NCI-H2029 treated with DMSO at 0.1 percent for 48 hours (cell line): Measurements from ENCODE around the gene IL16.

Experiments
- DNase-seq: peaks from one replicate; lab custom pipeline; 2025; lab: John Stamatoyannopoulos, UW

Gene IL16

DNA sequence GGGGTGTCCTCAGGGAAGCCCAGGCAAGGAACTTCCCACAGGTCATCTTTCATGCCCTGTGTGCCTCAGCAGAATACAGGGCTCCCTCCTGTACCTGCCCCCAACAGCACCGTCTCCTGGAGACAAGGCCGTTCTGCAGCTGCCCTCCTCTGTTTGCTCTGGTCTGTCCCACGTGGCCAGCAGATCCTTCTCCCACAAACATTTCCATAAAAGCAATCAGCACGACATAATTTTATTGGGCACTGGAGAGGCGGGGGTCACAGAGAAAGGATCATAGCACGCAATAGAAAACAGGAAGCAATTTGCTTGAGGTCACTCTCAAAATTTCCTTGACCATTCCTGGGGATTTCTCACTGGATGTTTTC is 97.8 kb downstream of the IL16 start:
- DNase-seq: no peak

DNA sequence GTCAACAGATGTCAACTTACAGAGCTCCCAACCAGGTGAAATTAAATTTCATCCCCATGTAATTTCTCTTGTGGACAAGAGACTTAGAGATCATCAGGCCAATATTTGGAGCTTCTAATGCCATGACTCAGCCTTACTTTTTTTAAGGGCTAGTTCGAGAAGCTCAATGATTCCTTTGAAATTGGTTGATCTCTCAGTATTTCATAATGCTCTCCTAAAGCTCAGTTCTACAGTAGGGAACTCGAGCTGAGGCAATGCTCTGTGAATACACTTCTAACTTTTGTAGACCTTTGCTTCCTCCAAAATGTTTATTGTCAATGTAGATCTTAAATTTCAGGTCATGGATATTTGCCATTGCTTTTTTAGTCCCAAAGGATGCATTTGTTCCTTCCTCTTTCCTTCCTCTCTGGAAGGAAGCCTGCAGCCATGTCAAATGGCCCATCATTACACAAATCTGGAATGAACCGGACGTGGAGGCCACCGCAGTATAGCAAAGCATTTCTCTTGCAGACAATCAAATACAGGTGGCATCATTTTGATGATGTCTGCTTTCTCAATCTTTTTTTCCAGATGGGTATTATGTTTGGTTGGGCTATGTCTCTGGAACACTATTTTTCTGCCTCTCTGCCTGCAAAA is 98.9 kb downstream of the IL16 start:
- DNase-seq: no peak

DNA sequence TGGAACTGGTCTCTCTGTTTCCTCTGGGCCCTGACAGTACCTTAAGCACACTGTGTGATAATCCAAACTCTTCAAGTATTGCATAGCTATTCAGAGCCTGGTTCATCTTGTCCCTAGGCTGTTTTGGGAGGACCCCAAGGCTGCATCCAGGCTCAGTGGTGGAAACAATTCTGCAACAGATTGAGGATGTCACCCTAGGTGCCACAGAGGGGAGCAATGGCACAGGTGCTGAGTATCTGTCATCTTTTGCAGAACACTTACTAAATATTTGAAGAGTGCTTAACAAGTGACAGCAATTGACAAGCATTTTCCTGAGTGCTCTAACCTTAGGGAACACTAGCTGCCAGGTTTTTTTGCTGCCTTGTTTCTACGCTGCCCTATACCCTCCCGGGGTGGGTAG is 99.5 kb downstream of the IL16 start:
- no peak for DNase-seq

DNA sequence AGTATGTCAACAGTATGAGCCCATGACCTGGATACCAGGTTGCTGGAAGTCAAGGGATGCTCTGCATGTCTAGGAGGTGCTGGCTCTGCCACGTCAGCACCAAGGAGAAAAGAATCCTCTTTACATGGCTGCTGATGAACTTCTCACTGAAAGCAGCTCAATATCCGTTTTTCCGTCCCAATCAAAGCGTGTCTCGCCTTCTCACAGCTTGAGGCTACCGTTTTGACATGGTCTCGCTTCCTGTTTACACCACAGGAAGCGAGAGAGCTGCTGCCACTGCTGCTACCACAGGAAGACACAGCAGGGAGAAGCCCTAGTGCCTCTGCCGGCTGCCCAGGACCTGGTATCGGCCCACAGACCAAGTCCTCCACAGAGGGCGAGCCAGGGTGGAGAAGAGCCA is 100.0 kb downstream of the IL16 start:
- DNase-seq: no peak

DNA sequence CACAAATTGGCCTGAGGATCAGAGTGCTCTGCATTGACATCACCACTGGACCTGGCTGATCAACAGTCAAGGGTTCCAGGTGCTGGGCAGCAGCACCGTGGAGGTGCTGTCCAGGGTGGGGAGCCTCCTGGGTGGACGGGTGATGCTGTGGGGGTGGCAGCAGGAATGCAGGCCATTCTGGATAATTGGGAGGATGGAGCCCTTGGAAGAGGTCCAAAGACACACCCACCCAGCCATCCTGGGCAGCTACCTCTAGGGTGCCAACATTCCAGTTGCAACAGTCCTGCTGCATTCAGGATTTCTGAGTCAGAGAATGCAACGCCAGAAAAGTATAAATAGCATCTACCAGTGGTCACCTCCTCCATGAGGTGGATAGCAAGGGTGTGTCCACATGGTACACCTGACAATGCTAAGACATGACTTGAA is 100.5 kb downstream of the IL16 start:
- no peak for DNase-seq

DNA sequence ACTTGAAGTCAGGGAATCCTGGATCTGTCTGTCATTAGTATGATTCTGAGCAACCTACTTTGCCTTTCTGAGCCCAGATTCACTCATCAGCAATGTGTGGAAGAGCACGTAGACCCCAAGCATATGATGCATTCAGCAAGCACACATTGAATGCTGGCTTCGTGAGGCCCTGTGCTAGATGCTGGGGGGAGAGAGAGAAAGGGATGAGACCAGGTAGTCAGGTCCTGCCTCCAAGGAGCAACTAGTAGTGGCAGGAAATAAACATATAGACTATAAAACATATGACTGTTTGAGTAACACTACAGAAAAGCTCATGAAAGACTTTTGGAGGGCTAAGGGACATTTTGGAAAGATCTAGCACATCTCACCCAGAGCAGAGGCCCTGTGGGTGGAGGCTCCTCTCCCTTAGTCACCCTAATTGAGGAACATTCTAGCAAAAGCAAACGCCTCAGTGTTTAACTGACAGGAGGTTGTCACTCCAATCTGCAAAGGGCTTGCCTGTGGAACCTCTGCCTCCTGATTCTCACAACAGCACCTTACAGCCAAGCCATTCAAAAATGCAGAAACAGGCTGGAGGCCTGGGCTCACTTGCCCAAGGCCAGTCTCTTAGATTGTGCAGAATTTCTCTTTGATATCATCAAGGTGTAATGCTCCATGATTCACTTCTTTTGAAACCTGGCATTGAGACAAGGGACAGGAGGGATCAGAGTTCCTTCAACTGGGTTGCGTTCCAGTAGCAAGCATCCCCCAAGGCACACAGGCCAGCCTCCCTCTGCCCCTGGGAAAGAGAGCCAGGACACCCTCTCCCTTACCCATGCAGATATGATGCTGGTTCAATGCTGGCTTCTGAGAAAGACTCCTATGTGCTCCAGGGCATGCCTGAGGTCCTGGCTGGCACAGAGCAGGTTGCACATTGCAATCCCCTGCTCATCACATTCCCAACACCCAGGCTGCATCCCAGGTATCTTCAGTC is 101.2 kb downstream of the IL16 start:
- no peak for DNase-seq

DNA sequence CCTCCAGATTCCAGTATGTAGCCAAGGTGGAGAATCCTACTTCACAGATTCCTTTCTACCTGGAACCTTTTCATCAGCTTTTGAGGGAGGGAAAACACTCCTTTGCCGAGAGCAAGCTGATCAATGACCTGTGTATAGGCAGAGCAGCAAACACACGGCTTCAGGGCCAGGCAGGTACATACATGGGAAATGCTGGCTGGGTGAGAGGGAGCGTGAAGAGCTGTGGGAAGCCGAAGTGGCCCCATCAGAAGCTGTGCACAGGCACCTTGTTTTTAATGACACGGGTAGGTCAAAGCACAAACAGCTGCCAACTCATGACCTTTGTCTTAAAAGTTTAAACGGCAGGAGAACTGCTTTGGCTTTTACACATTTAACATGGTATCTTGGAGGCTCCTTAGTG is 101.9 kb downstream of the IL16 start:
- no peak for DNase-seq

DNA sequence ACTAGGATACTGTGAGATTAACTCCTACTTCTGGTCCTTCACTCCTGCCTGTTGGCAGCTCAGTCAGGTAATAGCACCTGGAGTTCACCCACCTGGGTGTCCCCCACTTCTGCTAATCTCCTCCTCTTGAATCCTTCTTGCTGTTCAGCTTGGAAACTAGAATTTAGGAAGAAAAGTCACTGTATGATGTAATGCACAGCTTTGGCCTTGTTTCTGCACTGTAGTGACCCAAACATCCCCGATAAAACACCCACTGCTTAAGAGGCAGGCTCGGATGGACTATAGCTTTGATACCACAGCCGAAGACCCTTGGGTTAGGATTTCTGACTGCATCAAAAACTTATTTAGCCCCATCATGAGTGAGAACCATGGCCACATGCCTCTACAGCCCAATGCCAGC is 102.5 kb downstream of the IL16 start:
- DNase-seq: no peak

DNA sequence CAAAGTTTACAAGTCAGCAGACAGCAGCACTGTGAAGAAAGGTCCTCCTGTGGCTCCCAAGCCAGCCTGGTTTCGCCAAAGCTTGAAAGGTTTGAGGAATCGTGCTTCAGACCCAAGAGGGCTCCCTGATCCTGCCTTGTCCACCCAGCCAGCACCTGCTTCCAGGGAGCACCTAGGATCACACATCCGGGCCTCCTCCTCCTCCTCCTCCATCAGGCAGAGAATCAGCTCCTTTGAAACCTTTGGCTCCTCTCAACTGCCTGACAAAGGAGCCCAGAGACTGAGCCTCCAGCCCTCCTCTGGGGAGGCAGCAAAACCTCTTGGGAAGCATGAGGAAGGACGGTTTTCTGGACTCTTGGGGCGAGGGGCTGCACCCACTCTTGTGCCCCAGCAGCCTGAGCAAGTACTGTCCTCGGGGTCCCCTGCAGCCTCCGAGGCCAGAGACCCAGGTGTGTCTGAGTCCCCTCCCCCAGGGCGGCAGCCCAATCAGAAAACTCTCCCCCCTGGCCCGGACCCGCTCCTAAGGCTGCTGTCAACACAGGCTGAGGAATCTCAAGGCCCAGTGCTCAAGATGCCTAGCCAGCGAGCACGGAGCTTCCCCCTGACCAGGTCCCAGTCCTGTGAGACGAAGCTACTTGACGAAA is 103.1 kb downstream of the IL16 start:
- no peak for DNase-seq

DNA sequence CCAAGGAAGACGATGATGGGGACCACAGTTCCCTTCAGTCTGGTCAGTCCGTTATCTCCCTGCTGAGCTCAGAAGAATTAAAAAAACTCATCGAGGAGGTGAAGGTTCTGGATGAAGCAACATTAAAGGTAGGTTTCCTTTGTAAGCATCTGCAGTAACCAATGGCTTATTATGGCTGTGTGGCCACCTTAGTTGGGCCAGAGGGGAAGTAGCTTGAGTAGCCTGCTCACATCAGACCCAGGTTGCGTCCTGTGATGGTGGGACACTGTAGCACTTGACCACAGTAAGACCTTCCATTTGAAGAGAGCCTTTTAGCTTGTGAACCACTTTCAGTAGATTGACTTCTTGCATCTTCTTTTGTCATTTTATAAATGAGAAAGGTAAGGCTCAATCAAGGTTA is 104.7 kb downstream of the IL16 start:
- no peak for DNase-seq

DNA sequence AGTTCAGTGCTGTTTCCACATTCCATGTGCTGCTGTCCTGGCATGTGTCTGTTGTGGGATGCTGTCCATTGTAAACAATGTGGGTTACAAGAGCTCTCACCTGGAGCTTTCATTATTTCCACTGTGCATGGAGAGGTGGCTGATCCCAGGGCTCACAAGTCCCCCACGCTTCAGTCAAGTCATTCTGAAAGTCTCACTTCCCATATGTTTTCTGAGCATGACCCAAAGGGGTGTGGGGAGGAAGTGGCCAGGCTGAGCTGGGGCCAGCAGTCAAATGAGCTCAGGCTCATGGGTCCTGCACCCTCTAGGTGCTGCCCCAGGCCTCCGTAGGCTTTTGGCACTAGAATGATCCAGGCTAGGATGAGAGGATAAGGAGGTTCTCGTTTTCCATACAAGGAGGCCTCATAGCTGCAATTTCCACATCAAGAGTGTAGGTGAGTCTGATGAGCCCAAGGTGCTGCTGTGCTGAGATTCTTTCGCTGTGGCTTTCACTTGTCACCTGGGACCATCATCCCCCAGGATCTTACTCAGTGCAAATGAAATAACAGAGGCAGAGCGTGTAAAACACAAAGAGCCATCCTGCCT is 105.2 kb downstream of the IL16 start:
- DNase-seq: no peak

DNA sequence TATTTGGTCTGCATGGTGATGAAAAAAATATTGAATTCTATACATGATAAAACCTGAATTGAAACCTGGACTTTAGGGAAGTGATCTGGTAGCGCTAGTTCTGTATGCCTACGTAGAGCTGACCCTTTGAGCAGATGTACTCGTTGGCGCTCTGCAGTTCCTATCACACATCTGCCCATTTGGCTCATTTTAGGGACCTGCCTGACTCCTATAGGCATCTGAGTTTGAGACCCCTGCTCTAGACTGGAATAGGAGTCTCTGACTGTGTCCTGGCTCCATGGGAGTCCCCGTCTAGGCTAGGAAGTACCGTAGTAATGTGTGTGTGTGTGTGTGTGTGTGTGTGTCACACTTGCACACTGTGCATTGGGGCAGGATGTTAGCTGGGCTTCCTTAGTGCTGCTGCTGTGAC is 106.0 kb downstream of the IL16 start:
- DNase-seq: no peak

DNA sequence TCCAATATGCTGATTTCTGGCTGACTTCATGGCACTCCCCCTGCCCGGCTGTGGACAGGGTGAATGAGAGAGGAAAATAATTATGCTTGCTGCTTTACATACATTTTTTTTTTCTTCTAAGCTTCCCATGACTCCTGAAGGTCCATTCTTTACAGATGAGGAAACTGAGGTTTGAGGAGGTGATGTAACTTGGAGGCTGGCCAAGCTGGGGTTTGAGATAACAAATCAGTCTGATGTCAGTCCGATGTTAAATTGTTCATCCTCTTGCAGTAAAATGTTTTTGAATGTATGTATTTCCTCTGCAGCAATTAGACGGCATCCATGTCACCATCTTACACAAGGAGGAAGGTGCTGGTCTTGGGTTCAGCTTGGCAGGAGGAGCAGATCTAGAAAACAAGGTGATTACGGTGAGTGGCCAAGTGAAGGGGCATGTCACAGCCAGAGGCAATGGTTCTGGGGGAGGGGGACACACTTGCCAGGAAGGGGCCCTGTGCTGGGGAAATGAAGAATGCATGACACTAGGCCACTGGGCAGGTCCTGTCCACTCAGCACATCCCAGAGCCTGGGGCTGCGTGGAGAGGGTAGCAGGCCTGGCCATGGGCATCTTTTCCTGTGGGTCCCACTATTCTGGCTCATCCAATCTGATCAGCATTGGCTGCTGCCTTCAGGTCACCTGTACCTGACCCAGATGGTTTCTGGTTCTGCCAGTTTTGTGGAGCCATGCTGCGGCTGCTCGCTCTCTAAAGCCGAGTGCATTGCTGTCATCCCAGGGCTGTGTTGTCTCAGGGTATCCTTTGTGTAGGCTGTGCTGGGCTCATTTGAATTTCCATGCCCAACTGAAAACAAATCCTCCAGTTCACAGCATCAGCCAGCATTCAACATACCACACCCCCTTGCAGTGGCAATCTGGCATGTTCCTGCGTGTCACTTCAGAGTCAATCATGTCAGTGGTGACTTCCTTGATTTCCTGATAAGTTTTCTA is 106.9 kb downstream of the IL16 start:
- no peak for DNase-seq

DNA sequence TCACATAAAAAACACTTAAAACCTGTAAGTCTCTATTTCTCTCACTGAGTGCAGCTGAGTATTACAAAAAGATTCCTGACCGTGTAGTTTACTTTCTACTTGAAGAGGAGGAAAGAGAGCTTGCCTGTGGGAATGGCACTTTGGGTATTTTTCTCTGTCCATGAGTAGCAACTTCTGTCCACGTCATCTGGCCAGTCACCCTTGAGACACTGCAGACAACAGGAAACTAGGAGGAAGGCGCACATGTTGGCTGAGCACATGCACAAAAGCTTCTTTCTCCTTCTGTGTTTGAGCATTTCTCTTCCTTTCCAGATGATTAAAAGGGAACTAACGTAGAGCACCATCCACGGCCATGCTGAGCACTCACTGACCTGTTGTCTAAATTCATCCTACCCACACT is 107.5 kb downstream of the IL16 start:
- no peak for DNase-seq

DNA sequence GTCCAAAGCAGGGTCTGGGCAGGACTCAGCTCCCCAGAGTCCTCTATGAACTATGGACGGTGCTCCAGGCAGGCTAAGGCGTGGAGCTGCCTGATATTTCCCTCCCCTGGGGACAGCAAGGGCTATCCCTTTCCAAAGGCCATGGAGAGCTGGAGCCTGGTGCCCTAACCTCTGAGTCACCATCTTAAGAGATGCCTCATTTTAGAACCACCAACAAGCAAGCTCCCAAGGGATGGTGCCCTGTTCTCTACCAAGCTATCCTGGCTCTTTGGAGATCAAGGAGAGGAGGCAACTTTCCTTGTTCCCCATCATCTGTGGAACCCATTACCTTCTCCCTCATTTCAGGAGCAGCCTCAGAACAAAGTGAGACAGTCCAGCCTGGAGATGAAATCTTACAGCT is 111.6 kb downstream of the IL16 start:
- no peak for DNase-seq

DNA sequence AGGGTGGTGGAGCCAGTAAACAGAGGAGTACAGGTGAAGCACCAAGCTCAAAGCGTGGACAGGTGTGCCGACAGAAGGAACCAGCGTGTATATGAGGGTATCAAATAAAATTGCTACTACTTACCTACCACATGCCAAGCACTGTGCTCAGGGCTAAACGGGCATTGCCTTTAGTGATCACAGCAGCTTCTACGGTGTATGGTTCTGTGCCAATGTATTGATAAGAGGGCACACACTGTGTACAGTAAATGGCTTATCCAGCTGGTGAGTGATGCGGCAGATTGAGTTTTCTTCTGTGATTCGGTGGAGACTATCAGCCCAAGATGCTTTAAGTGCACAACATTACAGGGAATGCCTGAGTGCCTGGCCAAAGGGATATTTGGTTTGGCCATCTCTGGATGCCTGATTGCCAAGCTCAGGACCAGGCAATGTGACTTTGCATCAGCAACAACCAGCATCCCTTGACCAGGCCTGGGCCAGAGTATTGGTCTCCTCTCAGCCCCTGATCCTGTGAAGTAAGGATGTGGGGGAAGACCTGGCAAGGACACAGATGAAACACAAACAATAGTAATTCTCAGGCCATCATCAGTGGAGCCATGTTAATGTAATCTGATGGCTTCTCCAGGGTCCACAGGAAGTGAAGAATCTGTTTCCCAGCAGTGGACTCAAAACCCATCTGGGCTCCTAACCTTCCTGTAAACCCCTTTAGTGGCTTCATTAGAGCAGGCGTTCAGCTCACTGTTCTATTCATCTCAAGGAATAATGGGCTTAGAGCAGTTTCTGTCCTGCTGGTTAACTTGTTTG is 113.2 kb downstream of the IL16 start:
- no peak for DNase-seq

DNA sequence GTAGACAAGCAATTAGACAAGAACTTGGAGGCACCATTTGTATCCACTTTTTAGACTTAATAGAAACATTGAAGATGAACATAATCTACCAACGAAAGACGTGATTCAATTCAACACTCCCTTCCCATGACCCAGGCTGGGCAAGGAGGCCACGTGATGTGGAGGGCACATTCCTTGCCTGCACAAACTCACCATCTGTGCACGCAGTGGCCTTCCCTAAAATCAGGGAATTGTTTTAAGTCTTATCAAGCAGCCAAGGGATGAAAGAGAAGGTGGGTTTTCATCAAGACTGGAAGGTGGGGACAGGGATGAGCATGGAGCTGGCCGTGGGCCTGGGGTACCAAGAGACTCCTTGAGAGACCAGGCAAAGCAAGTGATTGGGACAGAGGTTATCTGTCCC is 113.8 kb downstream of the IL16 start:
- DNase-seq: no peak

DNA sequence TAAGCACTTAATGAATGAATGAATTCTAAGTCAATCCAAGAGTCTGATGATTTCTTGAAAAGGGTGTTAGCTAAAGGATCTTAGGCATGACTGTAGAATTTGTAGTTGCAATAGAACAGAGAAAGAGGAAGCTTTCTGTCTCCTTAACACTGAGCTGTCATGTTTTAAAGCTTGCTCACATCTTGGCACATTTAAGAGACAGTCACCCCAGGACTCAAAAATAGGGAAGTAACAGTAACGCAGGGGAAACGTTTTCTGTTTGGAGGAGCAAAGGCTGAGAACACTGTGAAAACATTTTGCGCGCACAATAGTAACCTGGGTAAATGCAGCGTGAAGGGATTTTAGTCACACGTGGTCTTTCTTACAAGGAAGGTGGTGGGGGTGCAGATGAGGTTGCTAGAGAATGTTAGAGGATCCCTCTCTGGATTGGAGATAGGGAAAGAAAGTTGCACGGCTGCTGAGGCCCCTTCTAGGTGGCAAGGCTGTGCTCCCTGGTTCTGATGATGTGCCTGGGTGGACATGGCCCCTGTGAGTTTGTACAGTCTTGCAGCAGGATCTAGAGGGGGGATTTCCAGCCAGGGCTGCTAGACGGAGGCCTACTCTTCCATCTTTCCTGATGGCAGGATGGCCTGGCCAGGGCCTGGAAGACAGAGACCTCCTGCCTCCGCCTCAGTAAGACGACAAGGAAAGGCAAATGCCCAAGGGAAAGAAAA is 115.2 kb downstream of the IL16 start:
- DNase-seq: no peak

DNA sequence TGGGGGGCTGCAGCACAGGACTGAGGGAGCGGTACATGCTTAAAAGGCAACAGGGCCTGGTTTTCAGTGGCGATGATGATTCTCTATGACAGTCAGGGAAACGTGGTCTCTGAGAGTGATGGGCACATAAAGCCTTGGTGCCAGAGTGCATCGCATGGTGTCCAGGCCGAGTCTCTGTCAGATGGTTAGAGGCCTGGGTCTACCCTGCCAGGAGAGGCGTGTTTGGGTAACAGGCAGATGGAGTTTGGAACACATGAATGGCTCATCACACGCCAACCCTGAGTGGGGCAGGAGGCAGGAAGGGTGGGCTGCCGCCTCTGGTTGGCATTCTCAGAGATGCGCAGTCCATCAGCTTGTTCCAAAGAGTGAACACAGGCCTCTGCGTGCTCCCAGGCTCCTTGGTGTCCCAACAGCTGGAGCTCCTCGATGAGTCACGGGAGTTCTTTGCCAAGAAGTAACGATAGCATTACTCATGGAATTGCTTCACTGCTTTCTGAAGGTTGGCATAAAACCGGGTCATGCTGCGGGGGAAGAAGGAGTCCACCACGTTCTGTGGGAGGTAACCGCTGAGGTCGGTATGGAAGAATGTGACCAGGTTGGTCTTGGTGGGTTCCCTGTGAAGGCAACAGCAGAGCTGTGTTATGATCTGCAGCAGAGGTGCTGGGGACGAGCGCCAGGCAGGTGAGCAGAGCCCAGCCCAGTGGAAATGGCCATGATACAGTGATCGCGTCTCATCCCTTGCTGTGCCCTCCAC is 116.3 kb downstream of the IL16 start:
- no peak for DNase-seq
